HepG2 (cell line): ENCODE results near the gene MYH9. TPM values are rescaled to one million over a fixed set of nuclear protein-coding genes. Genes with fewer than 3 reads are reported as not detected.

Experiments
- ATAC-seq: fragments of 200-7000 bp; cut with Tn5 transposase; 3 replicates; pipeline ENCODE4 v1.9.1; 2020; ENCODE audit warnings: mild to moderate bottlenecking, moderate library complexity
- BruUV-seq: library from RNA; stranded (reverse); fragments of 400-500 nt; replicated peaks from 2 replicates; lab custom pipeline; 2021; lab: Mats Ljungman, UMichigan
- CTCF ChIA-PET: fragments of 300-600 bp; formaldehyde crosslinking; extraction: SDS; loops from one replicate; lab custom pipeline; 2021; ENCODE audit warnings: low total read pairs, inconsistent platforms, low intra/inter-chr PET ratio; lab: Yijun Ruan, JAX
- POLR2A ChIA-PET: fragments of 350-600 bp; sonication (Branson Sonifier 250); formaldehyde crosslinking; loops from one replicate; lab custom pipeline; 2020; ENCODE audit warnings: antibody characterized with exemption, inconsistent platforms; lab: Yijun Ruan, JAX
- DNase-seq: peaks from one replicate; pipeline ENCODE4 v3.0.0-alpha.2; 2015; ENCODE audit warnings: low spot score
- FAIRE-seq: peaks from 3 replicates; lab custom pipeline; 2011; peaks lifted over from hg19 to GRCh38; lab: Jason Lieb, UNC
- H2AFZ ChIP-seq: one replicate; pipeline ENCODE4 v1.6.1; 2011; ENCODE audit warnings: low read length, inconsistent platforms
- H3K27ac ChIP-seq: fragments of 300-600 bp; 3 replicates; pipeline ENCODE4 v1.8.0; 2011; ENCODE audit warnings: mixed run types, mild to moderate bottlenecking, mixed read lengths, low read length, inconsistent platforms; ENCODE audit not compliant: insufficient read depth; ENCODE audit errors: extremely low read length
- H3K27me3 ChIP-seq, 2 experiments: fragments of 200-600 bp in 1 of 2; 2 replicates in 1 of 2; 3 replicates in 1 of 2; pipeline versions ENCODE4 v1.6.0 to v1.8.0; 2011; ENCODE audit warnings: low read length in 2 of 2, mild to moderate bottlenecking in 2 of 2, moderate library complexity in 2 of 2, inconsistent platforms in 1 of 2; ENCODE audit not compliant: insufficient read depth in 2 of 2, control insufficient read depth in 1 of 2
- H3K36me3 ChIP-seq, 2 experiments: fragments of 200-600 bp in 1 of 2; replicated peaks in 1 of 2; 2 replicates in 1 of 2; 3 replicates in 1 of 2; pipeline versions ENCODE4 v1.5.1 to v1.8.0; 2011; ENCODE audit warnings: low read length in 2 of 2, inconsistent platforms in 1 of 2; ENCODE audit not compliant: insufficient read depth in 2 of 2, control insufficient read depth in 1 of 2
- H3K4me1 ChIP-seq: 2 replicates; pipeline ENCODE4 v1.5.1; 2012; ENCODE audit warnings: low read length, inconsistent platforms; ENCODE audit not compliant: insufficient read depth
- H3K4me2 ChIP-seq: 2 replicates; pipeline ENCODE4 v1.6.0; 2011; ENCODE audit warnings: low read depth, low read length, inconsistent platforms
- H3K4me3 ChIP-seq, 3 experiments: fragments of 200-600 bp in 1 of 3; sonication (generic), shearing (Covaris generic) in 1 of 3; replicated peaks in 1 of 3; 2 replicates each; pipeline ENCODE4 v1.5.1; 2011 to 2016; ENCODE audit warnings: low read length in 3 of 3, inconsistent platforms in 2 of 3, low read depth in 2 of 3, mild to moderate bottlenecking in 2 of 3, control low read depth in 1 of 3, mixed read lengths in 1 of 3; ENCODE audit not compliant: insufficient read depth in 1 of 3
- H3K79me2 ChIP-seq: one replicate; pipeline ENCODE4 v1.6.1; 2011; ENCODE audit warnings: low read length, inconsistent platforms; ENCODE audit not compliant: insufficient read depth
- H3K9ac ChIP-seq: 2 replicates; pipeline ENCODE4 v1.6.0; 2011; ENCODE audit warnings: mild to moderate bottlenecking, low read depth, low read length, inconsistent platforms; ENCODE audit not compliant: insufficient read depth
- H3K9me3 ChIP-seq: 2 replicates; pipeline ENCODE4 v1.5.1; 2012; ENCODE audit warnings: mild to moderate bottlenecking, low read length
- H4K20me1 ChIP-seq: 2 replicates; pipeline ENCODE4 v1.6.0; 2011; ENCODE audit warnings: inconsistent platforms, mild to moderate bottlenecking, low read length, moderate library complexity; ENCODE audit not compliant: insufficient read depth
- RBM22 ChIP-seq: fragments of 200-400 bp; formaldehyde crosslinking; optimal IDR thresholded peaks from 2 replicates; pipeline ENCODE3; 2017; ENCODE audit warnings: mild to moderate bottlenecking, low read length, moderate library complexity
- ZNF18 ChIP-seq: sonication (generic); formaldehyde crosslinking; IDR thresholded peaks from 2 replicates; pipeline ENCODE4 v1.8.0; 2022; ENCODE audit warnings: mild to moderate bottlenecking, missing genetic modification reagents; ENCODE audit not compliant: insufficient replicate concordance
- ZNF567 ChIP-seq: sonication (generic); formaldehyde crosslinking; IDR thresholded peaks from 2 replicates; pipeline ENCODE4 v1.8.1; 2023; ENCODE audit warnings: mild to moderate bottlenecking, missing genetic modification reagents, borderline replicate concordance
- WGBS: methylation state at CpG from one replicate; pipeline ENCODE4 v1.1.6; 2017; ENCODE audit warnings: low lambda C conversion rate; 5-methylcytosine and 5-hydroxymethylcytosine counted together
- in situ Hi-C: cut with HindIII; loops from 2 replicates; pipeline ENCODE4 v1.10.0; 2017; ENCODE audit warnings: low pct_unique_long_range_greater_than_20kb; ENCODE audit not compliant: extremely low pct_ligation_motif_present
- intact Hi-C: fragments of 100-400 bp; cut with micrococcal nuclease; formaldehyde crosslinking; loops from one replicate; pipeline ENCODE4 v1.10.0; 2022; ENCODE audit not compliant: unreplicated experiment
- polyA plus RNA-seq, 8 experiments: library from polyadenylated mRNA; depleted of rRNA in 3 of 8; stranded (reverse) in 7 of 8; unstranded in 1 of 8; fragments of >200 nt; fragmentation: Illumina TruSeq in 4 of 8; extraction: Trizol in 4 of 8; gene quantifications; 2 replicates each; pipeline versions ENCODE4 v1.2.1 to v1.2.3, GENCODE V29; 2011 to 2016; ENCODE audit warnings: low read depth in 4 of 8, missing spikeins in 1 of 8, mixed read lengths in 1 of 8; ENCODE audit not compliant: insufficient read depth in 1 of 8
- total RNA-seq, 5 experiments: library from RNA; depleted of rRNA; stranded (reverse); fragments of >200 nt; fragmentation: Illumina TruSeq; extraction: Trizol; gene quantifications; 2 replicates each; pipeline ENCODE4 v1.2.3, GENCODE V29; 2016; ENCODE audit warnings: low read depth in 1 of 5
- TF ChIP-seq, protein P1 (sequence below): sonication (generic); formaldehyde crosslinking; IDR thresholded peaks from 2 replicates; pipeline ENCODE4 v1.4.0; 2020; ENCODE audit warnings: missing genetic modification reagents
- TF ChIP-seq, protein P2 (sequence below): sonication (generic); IDR thresholded peaks from 2 replicates; pipeline ENCODE4 v1.6.1; 2016; ENCODE audit warnings: low read depth, borderline replicate concordance

Gene MYH9
- total and polyA plus RNA-seq, 2 of the 13 experiments (the other 11 are each of a cell fraction or from before 2014, with no cell fraction given), result 50.7 to 98.5 TPM

GRCh38 chr22:36366291-36366708, 21.5 kb downstream of the MYH9 start:
- Histone ChIP-seq H3K4me3 (no peak overlapping the region), H2AFZ (no peak overlapping the region), H3K36me3 (peaks cover 4 to 8% of the 10 kb centered on the region in 2 experiments; a peak in 3 of 5 replicates), H3K9me3 (no peaks in the 10 kb centered on the region), H3K4me2 (no peak overlapping the region), H3K27me3 (no peaks in the 10 kb centered on the region), H3K27ac (peak overlapping the region; percentile 33), H4K20me1 (peaks cover 46% of the 10 kb centered on the region), H3K9ac (no peak overlapping the region), H3K79me2 (peaks cover 98% of the 10 kb centered on the region), H3K4me1 (peaks cover 100% of the 10 kb centered on the region)
- intact Hi-C loops, result no loop called here
- TF ChIP-seq ZNF18 (CRISPR knock-in tag), result no peak
- TF ChIP-seq RBM22, result peak; percentile 77
- TF ChIP-seq, protein P1, sequence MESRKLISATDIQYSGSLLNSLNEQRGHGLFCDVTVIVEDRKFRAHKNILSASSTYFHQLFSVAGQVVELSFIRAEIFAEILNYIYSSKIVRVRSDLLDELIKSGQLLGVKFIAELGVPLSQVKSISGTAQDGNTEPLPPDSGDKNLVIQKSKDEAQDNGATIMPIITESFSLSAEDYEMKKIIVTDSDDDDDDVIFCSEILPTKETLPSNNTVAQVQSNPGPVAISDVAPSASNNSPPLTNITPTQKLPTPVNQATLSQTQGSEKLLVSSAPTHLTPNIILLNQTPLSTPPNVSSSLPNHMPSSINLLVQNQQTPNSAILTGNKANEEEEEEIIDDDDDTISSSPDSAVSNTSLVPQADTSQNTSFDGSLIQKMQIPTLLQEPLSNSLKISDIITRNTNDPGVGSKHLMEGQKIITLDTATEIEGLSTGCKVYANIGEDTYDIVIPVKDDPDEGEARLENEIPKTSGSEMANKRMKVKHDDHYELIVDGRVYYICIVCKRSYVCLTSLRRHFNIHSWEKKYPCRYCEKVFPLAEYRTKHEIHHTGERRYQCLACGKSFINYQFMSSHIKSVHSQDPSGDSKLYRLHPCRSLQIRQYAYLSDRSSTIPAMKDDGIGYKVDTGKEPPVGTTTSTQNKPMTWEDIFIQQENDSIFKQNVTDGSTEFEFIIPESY (CRISPR knock-in tag), result peak; percentile 81; the same call in 1 of the 2 replicates
- TF ChIP-seq ZNF567 (CRISPR knock-in tag), result no peak
- TF ChIP-seq, protein P2, sequence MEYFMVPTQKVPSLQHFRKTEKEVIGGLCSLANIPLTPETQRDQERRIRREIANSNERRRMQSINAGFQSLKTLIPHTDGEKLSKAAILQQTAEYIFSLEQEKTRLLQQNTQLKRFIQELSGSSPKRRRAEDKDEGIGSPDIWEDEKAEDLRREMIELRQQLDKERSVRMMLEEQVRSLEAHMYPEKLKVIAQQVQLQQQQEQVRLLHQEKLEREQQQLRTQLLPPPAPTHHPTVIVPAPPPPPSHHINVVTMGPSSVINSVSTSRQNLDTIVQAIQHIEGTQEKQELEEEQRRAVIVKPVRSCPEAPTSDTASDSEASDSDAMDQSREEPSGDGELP, result peak; percentile 29; the same call in 1 of the 2 replicates
- CTCF ChIA-PET, result no interaction called here
- POLR2A ChIA-PET, result interaction anchor here (9.4 kb wide), 1 partner anchor 13 kb away, joined by 97 read pairs; no protein-coding TSS in a partner anchor
- DNase-seq (no peak), ATAC-seq (no peak), FAIRE-seq (no peak)
- in situ Hi-C loops, result no loop called here
- WGBS, result 80% methylated on average over 10 of the region's 10 CpGs
- BruUV-seq, result no TSS peak
